NCI-H1048 (cell line): ENCODE results near the gene SNX22.
"Not testable (repeated sequence)": the region's sequence is repeated elsewhere in the genome, so short reads cannot be mapped to it uniquely, and the experiment has no call there.

ENCODE experiments used
- DNase-seq: peaks from one replicate; lab custom pipeline; 2025; lab: John Stamatoyannopoulos, UW

Gene SNX22

GRCh38 chr15:64151727-64152506 is at the start of gene SNX22:
SNX22 (plus strand) TSS chr15:64151731; CDS start chr15:64151776, 45 bp downstream.
- no peak for DNase-seq

- DNase-seq, result no peak
Observed at GRCh38 chr15:64102497-64102896, 49.0 kb upstream of the SNX22 start.

- no peak for DNase-seq
Observed at GRCh38 chr15:64105113-64105704, 46.3 kb upstream of the SNX22 start.

GRCh38 chr15:64107337-64107736 is 44.2 kb upstream of the SNX22 start:
- no peak for DNase-seq

- DNase-seq, result not testable (repeated sequence)
Observed at GRCh38 chr15:64110108-64110701, 41.3 kb upstream of the SNX22 start.

GRCh38 chr15:64110950-64111678 is 40.4 kb upstream of the SNX22 start:
- no peak for DNase-seq

GRCh38 chr15:64111679-64112050 is 39.9 kb upstream of the SNX22 start:
- DNase-seq, result no peak

GRCh38 chr15:64112073-64112772 is 39.3 kb upstream of the SNX22 start:
- DNase-seq, result no peak

- no peak for DNase-seq
Observed at GRCh38 chr15:64112904-64113303, 38.6 kb upstream of the SNX22 start.

GRCh38 chr15:64117759-64118487 is 33.6 kb upstream of the SNX22 start:
- DNase-seq, result no peak

GRCh38 chr15:64120322-64120721 is 31.2 kb upstream of the SNX22 start:
- DNase-seq, result not testable (repeated sequence)

- no peak for DNase-seq
Observed at GRCh38 chr15:64121614-64122013, 29.9 kb upstream of the SNX22 start.

GRCh38 chr15:64122444-64122843 is 29.1 kb upstream of the SNX22 start:
- DNase-seq, result no peak

- no peak for DNase-seq
Observed at GRCh38 chr15:64122936-64123351, 28.6 kb upstream of the SNX22 start.

GRCh38 chr15:64125978-64126377 is 25.6 kb upstream of the SNX22 start:
- no peak for DNase-seq

GRCh38 chr15:64127521-64128270 is 23.8 kb upstream of the SNX22 start:
- DNase-seq, result no peak

GRCh38 chr15:64130159-64130558 is 21.4 kb upstream of the SNX22 start:
- DNase-seq, result no peak

- no peak for DNase-seq
Observed at GRCh38 chr15:64131547-64131946, 20.0 kb upstream of the SNX22 start.

GRCh38 chr15:64132217-64132616 is 19.3 kb upstream of the SNX22 start:
- DNase-seq, result no peak

GRCh38 chr15:64133623-64134344 is 17.7 kb upstream of the SNX22 start:
- DNase-seq, result no peak
